Mucosa of stomach (tissue), 1 donor: Measurements from ENCODE around the gene GMDS.

Experiments
- H3K27me3 ChIP-seq: one replicate; pipeline ENCODE4 v1.7.0; 2013; ENCODE audit warnings: mild to moderate bottlenecking, low read length; ENCODE audit not compliant: control insufficient read depth, insufficient read depth
- H3K36me3 ChIP-seq: one replicate; pipeline ENCODE4 v1.7.0; 2013; ENCODE audit warnings: low read length; ENCODE audit not compliant: control insufficient read depth, insufficient read depth
- H3K4me1 ChIP-seq: one replicate; pipeline ENCODE4 v1.7.0; 2013; ENCODE audit warnings: mild to moderate bottlenecking, low read length; ENCODE audit not compliant: control insufficient read depth, insufficient read depth
- H3K4me3 ChIP-seq: one replicate; pipeline ENCODE4 v1.7.0; 2013; ENCODE audit warnings: low read length
- H3K9ac ChIP-seq: one replicate; pipeline ENCODE4 v1.7.0; 2013; ENCODE audit warnings: mild to moderate bottlenecking, low read length, moderate library complexity
- H3K9me3 ChIP-seq: one replicate; pipeline ENCODE4 v1.7.0; 2013; ENCODE audit warnings: mild to moderate bottlenecking, low read length, moderate library complexity; ENCODE audit not compliant: control insufficient read depth
- donor health status: Pancreatic carcinoma.

The GMDS gene

GRCh38 chr6:2102966-2103365 is 142.4 kb downstream of the GMDS start:
- Histone ChIP-seq H3K9me3 (no peaks in the 10 kb centered on the region), H3K36me3 (no peaks in the 10 kb centered on the region), H3K27me3 (no peaks in the 10 kb centered on the region), H3K9ac (no peak overlapping the region), H3K4me1 (no peaks in the 10 kb centered on the region), H3K4me3 (no peak overlapping the region)

GRCh38 chr6:2102316-2102883 is 143.0 kb downstream of the GMDS start:
- no peaks in the 10 kb centered on the region for H3K9me3 ChIP-seq
- no peaks in the 10 kb centered on the region for H3K4me1 ChIP-seq
- H3K36me3 ChIP-seq: no peaks in the 10 kb centered on the region
- H3K4me3 ChIP-seq: no peak overlapping the region
- no peak overlapping the region for H3K9ac ChIP-seq
- no peaks in the 10 kb centered on the region for H3K27me3 ChIP-seq

GRCh38 chr6:2101213-2101612 is 144.2 kb downstream of the GMDS start:
- no peaks in the 10 kb centered on the region for H3K36me3 ChIP-seq
- H3K9ac ChIP-seq: no peak overlapping the region
- no peak overlapping the region for H3K4me3 ChIP-seq
- H3K9me3 ChIP-seq: no peaks in the 10 kb centered on the region
- no peaks in the 10 kb centered on the region for H3K4me1 ChIP-seq
- no peaks in the 10 kb centered on the region for H3K27me3 ChIP-seq

GRCh38 chr6:2099870-2100269 is 145.5 kb downstream of the GMDS start:
- Histone ChIP-seq H3K9me3 (no peaks in the 10 kb centered on the region), H3K4me3 (no peak overlapping the region), H3K4me1 (no peaks in the 10 kb centered on the region)

GRCh38 chr6:2097464-2097863 is 147.9 kb downstream of the GMDS start:
- H3K36me3 ChIP-seq: no peaks in the 10 kb centered on the region
- H3K4me1 ChIP-seq: no peaks in the 10 kb centered on the region
- H3K27me3 ChIP-seq: no peaks in the 10 kb centered on the region
- no peak overlapping the region for H3K9ac ChIP-seq
- no peak overlapping the region for H3K4me3 ChIP-seq
- H3K9me3 ChIP-seq: no peaks in the 10 kb centered on the region

More at GRCh38 chr6:2099870-2100269, 145.5 kb downstream of the GMDS start:
- Histone ChIP-seq H3K36me3 (no peaks in the 10 kb centered on the region), H3K9ac (no peak overlapping the region), H3K27me3 (no peaks in the 10 kb centered on the region)

- no peaks in the 10 kb centered on the region for H3K9me3 ChIP-seq
- no peaks in the 10 kb centered on the region for H3K4me1 ChIP-seq
- H3K27me3 ChIP-seq: no peaks in the 10 kb centered on the region
- no peak overlapping the region for H3K4me3 ChIP-seq
- no peak overlapping the region for H3K9ac ChIP-seq
- no peaks in the 10 kb centered on the region for H3K36me3 ChIP-seq
These were observed 150.8 kb downstream of the GMDS start for GRCh38 chr6:2094642-2095041.

- no peak overlapping the region for H3K4me3 ChIP-seq
- H3K36me3 ChIP-seq: no peaks in the 10 kb centered on the region
- no peaks in the 10 kb centered on the region for H3K4me1 ChIP-seq
- no peaks in the 10 kb centered on the region for H3K9me3 ChIP-seq
- H3K27me3 ChIP-seq: no peaks in the 10 kb centered on the region
- H3K9ac ChIP-seq: no peak overlapping the region
These were observed 159.0 kb downstream of the GMDS start for GRCh38 chr6:2086326-2086965.

GRCh38 chr6:2085657-2086056 is 159.7 kb downstream of the GMDS start:
- no peak overlapping the region for H3K9ac ChIP-seq
- H3K27me3 ChIP-seq: no peaks in the 10 kb centered on the region
- no peaks in the 10 kb centered on the region for H3K4me1 ChIP-seq
- H3K9me3 ChIP-seq: no peaks in the 10 kb centered on the region
- no peaks in the 10 kb centered on the region for H3K36me3 ChIP-seq
- H3K4me3 ChIP-seq: no peak overlapping the region

- no peaks in the 10 kb centered on the region for H3K36me3 ChIP-seq
- H3K27me3 ChIP-seq: no peaks in the 10 kb centered on the region
- H3K9ac ChIP-seq: no peak overlapping the region
- no peak overlapping the region for H3K4me3 ChIP-seq
- H3K4me1 ChIP-seq: no peaks in the 10 kb centered on the region
- no peaks in the 10 kb centered on the region for H3K9me3 ChIP-seq
These were observed 164.0 kb downstream of the GMDS start for GRCh38 chr6:2081155-2082138.

- no peaks in the 10 kb centered on the region for H3K4me1 ChIP-seq
- no peaks in the 10 kb centered on the region for H3K9me3 ChIP-seq
- H3K36me3 ChIP-seq: no peaks in the 10 kb centered on the region
- no peak overlapping the region for H3K9ac ChIP-seq
- H3K27me3 ChIP-seq: no peaks in the 10 kb centered on the region
- H3K4me3 ChIP-seq: no peak overlapping the region
These were observed 166.5 kb downstream of the GMDS start for GRCh38 chr6:2078888-2079287.

GRCh38 chr6:2077826-2078225 is 167.6 kb downstream of the GMDS start:
- Histone ChIP-seq H3K4me1 (no peaks in the 10 kb centered on the region), H3K9ac (no peak overlapping the region), H3K4me3 (no peak overlapping the region), H3K27me3 (no peaks in the 10 kb centered on the region), H3K36me3 (no peaks in the 10 kb centered on the region), H3K9me3 (no peaks in the 10 kb centered on the region)

GRCh38 chr6:2073476-2073875 is 171.9 kb downstream of the GMDS start:
- Histone ChIP-seq H3K9me3 (no peaks in the 10 kb centered on the region), H3K4me1 (no peaks in the 10 kb centered on the region), H3K36me3 (no peaks in the 10 kb centered on the region), H3K27me3 (no peaks in the 10 kb centered on the region), H3K9ac (no peak overlapping the region), H3K4me3 (no peak overlapping the region)
